Measurements from ENCODE around the gene SYNJ2.

Gene SYNJ2

DNA sequence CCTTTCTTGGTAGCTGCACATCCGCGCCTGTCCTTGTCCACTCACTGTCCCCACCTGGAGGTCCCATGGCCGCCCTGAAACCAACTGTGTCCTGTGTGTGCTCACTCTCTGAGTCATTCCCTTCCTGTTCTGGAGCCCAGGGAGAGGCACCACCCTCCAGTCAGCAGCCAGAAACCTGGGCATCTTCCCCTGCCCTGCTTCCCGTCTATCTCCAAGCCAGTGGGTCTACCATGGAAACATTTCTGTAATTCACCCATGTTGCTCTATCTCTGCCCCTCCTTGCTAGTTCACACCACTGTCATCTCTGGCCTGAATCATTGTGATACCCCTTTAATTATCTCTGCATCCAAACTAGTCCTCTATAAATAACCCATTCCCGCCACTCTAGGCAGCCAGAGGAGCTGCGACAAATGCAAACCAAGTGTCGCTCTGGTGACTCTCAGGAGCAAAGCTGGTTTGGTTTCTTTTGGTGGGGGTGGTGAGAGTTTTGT is 28.8 kb upstream of the SYNJ2 start:
- Histone ChIP-seq H3K4me2 (ENCODE audit: insufficient read depth, low read length) (no peak overlapping the region), H3K27ac (ENCODE audit: low read length) (no peak overlapping the region), H3K27me3 (ENCODE audit: insufficient read depth, low read length, poor library complexity) (no peaks in the 10 kb centered on the region), H2AFZ (ENCODE audit: low read depth, low read length) (no peak overlapping the region), H3K4me3 (ENCODE audit: low read depth in 1 of 2, low read length in 2 of 2) (no peak overlapping the region), H3K9ac (ENCODE audit: low read depth, low read length) (no peak overlapping the region), H3K9me3 (ENCODE audit: insufficient read depth, low read length, severe bottlenecking) (peaks cover 6% of the 10 kb centered on the region), H3K79me2 (ENCODE audit: insufficient read depth, low read length) (no peaks in the 10 kb centered on the region), H4K20me1 (ENCODE audit: insufficient read depth, low read length) (no peaks in the 10 kb centered on the region), H3K4me1 (ENCODE audit: insufficient read depth, low read length) (no peaks in the 10 kb centered on the region), H3K36me3 (ENCODE audit: insufficient read depth, low read length) (no peaks in the 10 kb centered on the region)
- TF ChIP-seq, protein P1, sequence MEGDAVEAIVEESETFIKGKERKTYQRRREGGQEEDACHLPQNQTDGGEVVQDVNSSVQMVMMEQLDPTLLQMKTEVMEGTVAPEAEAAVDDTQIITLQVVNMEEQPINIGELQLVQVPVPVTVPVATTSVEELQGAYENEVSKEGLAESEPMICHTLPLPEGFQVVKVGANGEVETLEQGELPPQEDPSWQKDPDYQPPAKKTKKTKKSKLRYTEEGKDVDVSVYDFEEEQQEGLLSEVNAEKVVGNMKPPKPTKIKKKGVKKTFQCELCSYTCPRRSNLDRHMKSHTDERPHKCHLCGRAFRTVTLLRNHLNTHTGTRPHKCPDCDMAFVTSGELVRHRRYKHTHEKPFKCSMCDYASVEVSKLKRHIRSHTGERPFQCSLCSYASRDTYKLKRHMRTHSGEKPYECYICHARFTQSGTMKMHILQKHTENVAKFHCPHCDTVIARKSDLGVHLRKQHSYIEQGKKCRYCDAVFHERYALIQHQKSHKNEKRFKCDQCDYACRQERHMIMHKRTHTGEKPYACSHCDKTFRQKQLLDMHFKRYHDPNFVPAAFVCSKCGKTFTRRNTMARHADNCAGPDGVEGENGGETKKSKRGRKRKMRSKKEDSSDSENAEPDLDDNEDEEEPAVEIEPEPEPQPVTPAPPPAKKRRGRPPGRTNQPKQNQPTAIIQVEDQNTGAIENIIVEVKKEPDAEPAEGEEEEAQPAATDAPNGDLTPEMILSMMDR (IDR thresholded peaks at IDR 0.05; ENCODE audit: borderline replicate concordance, extremely low read depth, low read length, poor library complexity, severe bottlenecking): no peak
- DNase-seq: no peak
- no peak for ATAC-seq (ENCODE audit: insufficient read depth, low read depth)

DNA sequence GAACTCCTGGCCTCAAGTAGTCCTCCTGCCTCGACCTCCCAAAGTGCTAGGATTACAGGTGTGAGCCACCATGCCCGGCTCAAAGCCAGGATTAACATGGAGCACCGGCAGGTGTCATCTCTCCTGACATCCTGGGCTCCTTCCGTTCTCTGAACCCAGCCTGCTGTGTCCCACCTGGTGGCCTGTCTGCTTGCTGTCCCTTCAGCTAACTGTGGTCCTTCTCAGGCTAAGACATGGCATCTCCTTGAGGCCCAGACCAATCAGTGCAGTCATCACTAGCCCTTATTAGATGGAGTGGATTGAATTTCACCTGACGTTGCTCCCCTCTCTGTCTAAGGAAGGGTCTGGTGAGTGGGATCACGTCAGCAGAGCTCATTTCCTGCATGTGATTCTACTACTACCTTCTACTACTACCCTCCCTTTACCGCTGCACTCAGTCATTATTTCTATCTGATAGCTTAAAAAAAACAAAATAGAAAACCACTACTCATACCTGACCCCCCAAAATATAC is 28.0 kb upstream of the SYNJ2 start:
- Histone ChIP-seq H4K20me1 (ENCODE audit: insufficient read depth, low read length) (no peaks in the 10 kb centered on the region), H3K4me2 (ENCODE audit: insufficient read depth, low read length) (no peak overlapping the region), H3K9me3 (ENCODE audit: insufficient read depth, low read length, severe bottlenecking) (peaks cover 10% of the 10 kb centered on the region), H3K4me1 (ENCODE audit: insufficient read depth, low read length) (no peaks in the 10 kb centered on the region), H3K9ac (ENCODE audit: low read depth, low read length) (no peak overlapping the region), H3K36me3 (ENCODE audit: insufficient read depth, low read length) (no peaks in the 10 kb centered on the region), H3K27me3 (ENCODE audit: insufficient read depth, low read length, poor library complexity) (no peaks in the 10 kb centered on the region), H3K79me2 (ENCODE audit: insufficient read depth, low read length) (no peaks in the 10 kb centered on the region), H3K4me3 (ENCODE audit: low read depth in 1 of 2, low read length in 2 of 2) (no peak overlapping the region), H3K27ac (ENCODE audit: low read length) (0 out of 2 replicates have a peak overlapping the region, but pooled peaks have one; percentile 31), H2AFZ (ENCODE audit: low read depth, low read length) (no peak overlapping the region)
- no peak for DNase-seq
- no peak for TF ChIP-seq EZH2 (IDR thresholded peaks at IDR 0.05; ENCODE audit: borderline replicate concordance, low read depth, low read length, severe bottlenecking)
- TF ChIP-seq, protein P1 (IDR thresholded peaks at IDR 0.05; ENCODE audit: borderline replicate concordance, extremely low read depth, low read length, poor library complexity, severe bottlenecking): no peak
- ATAC-seq (ENCODE audit: insufficient read depth, low read depth): 0 out of 3 replicates have a peak, but pooled peaks have one; percentile 27

DNA sequence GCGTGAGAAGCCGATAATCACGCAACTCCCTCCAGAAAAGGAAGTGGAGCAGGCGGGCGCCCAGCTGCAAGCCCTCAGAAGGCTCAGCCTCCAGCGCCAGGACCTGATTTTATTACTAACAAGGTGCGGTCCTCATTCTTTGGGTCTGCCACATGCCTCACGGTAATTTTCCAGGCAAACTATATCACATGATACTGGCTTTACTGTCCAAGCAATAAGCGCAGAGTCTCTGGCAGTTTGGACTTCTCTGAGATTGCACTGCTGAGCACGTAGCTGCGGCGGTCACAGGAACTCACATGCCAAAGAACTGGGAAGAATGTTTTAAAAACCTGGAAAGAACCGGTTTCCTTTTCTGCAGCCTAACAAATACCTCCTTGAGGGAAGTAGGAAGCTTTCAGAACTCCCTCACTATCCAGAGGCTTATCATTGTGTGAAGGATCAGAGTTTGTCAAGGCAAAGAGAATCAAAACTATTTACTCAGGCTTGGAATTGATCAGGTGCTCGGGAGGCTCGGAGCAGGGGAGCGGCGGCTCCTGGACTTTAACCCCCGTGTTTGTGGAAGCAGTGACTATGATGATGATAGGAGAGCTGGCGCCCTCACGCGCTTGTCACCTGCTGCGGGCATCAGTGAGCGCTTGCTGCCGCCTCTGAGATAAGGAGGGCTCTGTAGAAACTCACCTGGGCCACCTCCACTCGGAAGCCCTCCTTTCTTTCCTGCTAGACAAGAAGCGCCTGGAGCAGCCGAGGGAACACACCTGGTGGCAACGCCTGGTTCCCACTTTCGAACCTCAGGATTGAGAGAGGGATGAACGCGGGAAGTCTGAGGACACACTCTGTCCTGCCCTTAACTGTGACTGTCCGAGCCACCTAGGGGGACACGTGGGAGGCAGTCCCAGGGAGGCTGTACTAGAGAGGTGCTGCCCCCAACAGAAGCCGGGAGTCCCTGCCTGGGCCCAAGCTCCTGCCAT is 27.2 kb upstream of the SYNJ2 start:
- no peak for ATAC-seq (ENCODE audit: insufficient read depth, low read depth)
- DNase-seq: no peak
- H3K4me1 ChIP-seq (ENCODE audit: insufficient read depth, low read length): no peaks in the 10 kb centered on the region
- peaks cover 18% of the 10 kb centered on the region for H3K9me3 ChIP-seq (ENCODE audit: insufficient read depth, low read length, severe bottlenecking)
- no peaks in the 10 kb centered on the region for H4K20me1 ChIP-seq (ENCODE audit: insufficient read depth, low read length)
- TF ChIP-seq EZH2 (IDR thresholded peaks at IDR 0.05; ENCODE audit: borderline replicate concordance, low read depth, low read length, severe bottlenecking): no peak
- TF ChIP-seq, protein P1 (IDR thresholded peaks at IDR 0.05; ENCODE audit: borderline replicate concordance, extremely low read depth, low read length, poor library complexity, severe bottlenecking): no peak
- no peak overlapping the region for H3K27ac ChIP-seq (ENCODE audit: low read length)
- no peaks in the 10 kb centered on the region for H3K27me3 ChIP-seq (ENCODE audit: insufficient read depth, low read length, poor library complexity)
- H3K4me3 ChIP-seq (ENCODE audit: low read depth in 1 of 2, low read length in 2 of 2): no peak overlapping the region
- H3K79me2 ChIP-seq (ENCODE audit: insufficient read depth, low read length): no peaks in the 10 kb centered on the region
- H3K9ac ChIP-seq (ENCODE audit: low read depth, low read length): no peak overlapping the region
- no peaks in the 10 kb centered on the region for H3K36me3 ChIP-seq (ENCODE audit: insufficient read depth, low read length)
- H3K4me2 ChIP-seq (ENCODE audit: insufficient read depth, low read length): no peak overlapping the region
- no peak overlapping the region for H2AFZ ChIP-seq (ENCODE audit: low read depth, low read length)
